ENCODE measurements around the gene IL24.

IL24 gene

DNA sequence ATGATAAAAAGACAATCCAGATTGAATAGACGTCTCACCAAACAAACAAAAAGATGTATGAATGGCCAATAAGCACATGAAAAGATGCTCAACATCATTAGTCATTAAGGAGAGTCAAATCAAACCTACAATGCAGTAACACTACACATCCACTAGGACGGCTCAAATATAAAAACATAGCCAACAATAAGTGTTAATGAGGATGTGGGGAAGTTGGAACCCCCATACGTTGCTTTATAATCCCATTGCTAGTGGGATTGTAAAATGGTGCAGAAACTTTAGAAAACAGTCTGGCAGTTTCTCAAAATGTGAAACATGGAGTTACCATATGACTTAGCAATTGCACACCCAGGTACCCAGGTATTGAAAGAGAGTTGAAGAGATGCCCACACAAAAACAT is 14.7 kb upstream of the IL24 start:
- no peak for DNase-seq

DNA sequence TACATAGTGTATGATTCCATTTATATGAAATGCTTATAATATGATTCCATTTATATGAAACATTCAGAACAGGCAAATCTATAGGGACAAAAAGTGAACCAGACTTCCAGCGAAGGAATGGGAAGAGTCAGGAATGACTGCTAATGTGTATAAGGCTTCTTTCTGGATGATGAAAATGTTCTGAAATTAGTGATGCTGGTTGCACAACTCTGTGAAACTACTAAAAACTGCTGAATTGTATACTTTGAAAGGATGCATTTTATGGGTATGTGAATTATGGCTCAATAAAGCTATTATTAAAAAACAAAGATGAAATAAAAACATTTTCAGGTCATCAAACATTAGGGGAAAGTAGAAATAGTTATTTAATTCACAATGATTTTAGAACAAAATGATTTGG is 14.1 kb upstream of the IL24 start:
- DNase-seq: no peak

DNA sequence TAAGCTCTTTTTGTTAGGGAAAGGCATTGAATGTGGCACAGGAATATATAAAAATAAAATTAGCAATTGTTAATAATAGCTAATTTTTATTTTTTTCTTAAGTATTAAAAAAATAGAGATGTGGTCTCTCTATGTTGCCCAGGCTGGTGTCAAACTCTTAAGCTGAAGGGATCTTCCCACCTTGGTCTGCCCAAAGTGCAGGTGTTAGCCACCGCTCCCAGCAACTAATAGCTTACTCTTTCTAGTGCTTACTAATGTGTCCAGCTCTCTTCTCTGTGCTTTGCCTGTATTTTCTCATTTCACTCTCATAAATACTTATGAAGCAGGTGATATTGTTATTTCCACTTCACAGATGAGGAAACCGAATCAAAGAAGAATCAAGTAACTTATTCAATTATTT is 13.4 kb upstream of the IL24 start:
- no peak for DNase-seq

- DNase-seq: no peak
These were observed 11.7 kb upstream of the IL24 start for GRCh38 chr1:206885341-206886060.

GRCh38 chr1:206886831-206887230 is 10.4 kb upstream of the IL24 start:
- no peak for DNase-seq

- DNase-seq: no peak
These were observed 9.5 kb upstream of the IL24 start for GRCh38 chr1:206887701-206888100.

DNA sequence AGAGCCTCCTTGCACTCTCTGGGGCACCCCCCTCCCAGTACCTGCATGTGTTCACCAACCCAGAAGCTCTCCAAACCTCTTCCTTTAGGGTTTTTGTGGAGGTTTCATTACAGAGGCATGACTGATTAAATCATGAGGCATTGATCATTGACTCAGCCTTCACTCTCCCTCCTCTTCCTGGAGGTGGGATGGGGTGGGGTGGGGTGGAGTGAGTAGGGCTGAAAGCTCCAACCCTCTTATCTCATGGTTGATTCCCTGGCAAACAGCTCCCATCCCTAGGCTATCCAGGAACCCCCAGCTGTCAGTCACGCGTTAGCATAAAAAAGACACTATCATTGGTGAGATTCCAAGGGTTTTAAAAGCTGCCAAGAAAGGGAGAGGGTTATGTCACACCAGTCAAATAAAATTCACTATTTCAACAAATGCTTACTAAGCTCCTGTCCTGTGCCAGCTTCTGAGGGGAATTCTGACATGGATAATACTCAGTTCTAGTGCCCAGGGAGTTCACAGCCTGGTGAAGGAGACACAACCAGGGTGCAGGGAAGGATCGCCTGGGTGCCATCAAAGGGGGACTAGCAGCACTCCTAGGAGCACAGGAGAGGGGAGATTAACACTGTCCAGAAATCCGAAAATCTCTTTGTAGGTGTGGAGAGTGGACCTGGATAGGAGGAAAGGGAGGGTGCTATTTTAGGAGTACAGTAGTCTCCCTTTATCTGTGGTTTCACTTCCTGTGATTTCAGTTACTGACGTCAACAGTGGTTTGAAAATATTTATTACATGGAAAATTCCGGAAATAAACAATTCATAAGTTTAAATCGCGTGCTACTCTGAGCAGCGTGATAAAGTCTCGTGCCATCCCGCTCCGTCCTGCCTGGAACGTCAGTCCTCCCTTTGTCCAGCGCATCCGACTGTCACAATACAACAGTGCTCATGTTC is 6.8 kb upstream of the IL24 start:
- DNase-seq: no peak

DNA sequence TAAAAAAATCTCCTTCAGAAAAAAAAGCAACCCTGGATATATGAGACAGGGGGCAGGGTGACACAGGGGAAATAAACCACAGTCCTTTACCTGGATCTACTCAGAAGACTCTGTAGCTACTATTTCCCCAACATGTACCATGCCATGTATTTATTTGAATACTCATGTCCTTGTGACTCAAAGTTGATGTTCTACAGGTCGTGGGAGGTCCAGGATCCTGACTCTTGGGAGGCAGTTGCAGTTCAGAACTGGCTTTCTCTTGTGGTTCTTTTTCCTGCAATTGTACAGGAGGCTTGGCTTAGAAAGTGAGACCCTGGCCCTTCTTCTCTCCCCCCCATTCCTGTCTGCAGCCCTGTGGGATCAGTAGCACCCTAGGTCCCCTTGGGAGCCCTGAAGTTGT is 5.8 kb upstream of the IL24 start:
- no peak for DNase-seq

GRCh38 chr1:206892351-206892984 is 4.8 kb upstream of the IL24 start:
- DNase-seq: no peak

DNA sequence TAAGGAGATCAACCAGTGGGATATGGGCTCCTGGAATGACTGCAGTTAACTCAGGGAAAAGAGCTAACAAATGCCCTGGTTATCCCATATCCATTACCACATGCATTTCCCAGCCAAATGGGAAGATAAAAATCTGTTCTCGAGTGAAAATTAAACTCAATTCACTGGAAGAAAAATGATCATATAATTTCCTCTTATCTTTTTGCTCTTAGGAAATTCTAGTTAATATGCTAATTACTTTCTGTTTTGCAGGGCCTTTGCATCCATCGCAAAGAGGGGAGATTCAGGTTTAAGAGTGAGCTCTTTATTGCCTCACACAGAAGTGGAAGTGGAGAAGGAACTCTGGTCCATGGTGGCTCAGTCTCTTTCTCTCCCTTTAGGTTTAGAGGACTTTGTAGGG is 3.9 kb upstream of the IL24 start:
- DNase-seq: no peak

DNA sequence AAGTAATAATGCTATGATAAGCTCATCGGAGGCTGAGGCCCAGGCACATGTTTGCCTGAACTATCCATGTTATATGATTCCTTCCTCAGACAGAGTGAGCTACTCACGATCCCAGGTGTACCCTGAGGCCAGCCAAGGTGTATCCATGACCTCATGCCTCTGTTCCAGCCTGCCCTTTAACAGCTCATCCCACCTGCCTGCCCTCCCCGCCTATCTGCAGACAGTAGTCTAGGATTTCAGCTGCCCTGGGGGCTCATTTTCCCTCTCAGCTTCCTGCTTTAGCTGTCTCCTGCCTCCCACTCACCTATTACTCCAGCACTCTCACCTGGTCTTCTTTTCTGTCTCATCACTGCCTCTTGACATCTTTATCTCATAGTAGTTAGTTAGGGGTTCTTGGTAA is 1.9 kb upstream of the IL24 start:
- no peak for DNase-seq

- no peak for DNase-seq
These were observed 1.4 kb upstream of the IL24 start for GRCh38 chr1:206895837-206896242.

- no peak for DNase-seq
These were observed 982 bp upstream of the IL24 start for GRCh38 chr1:206896261-206896660.

- no peak for DNase-seq
These were observed 1.1 kb downstream of the IL24 start for GRCh38 chr1:206898089-206898914.

DNA sequence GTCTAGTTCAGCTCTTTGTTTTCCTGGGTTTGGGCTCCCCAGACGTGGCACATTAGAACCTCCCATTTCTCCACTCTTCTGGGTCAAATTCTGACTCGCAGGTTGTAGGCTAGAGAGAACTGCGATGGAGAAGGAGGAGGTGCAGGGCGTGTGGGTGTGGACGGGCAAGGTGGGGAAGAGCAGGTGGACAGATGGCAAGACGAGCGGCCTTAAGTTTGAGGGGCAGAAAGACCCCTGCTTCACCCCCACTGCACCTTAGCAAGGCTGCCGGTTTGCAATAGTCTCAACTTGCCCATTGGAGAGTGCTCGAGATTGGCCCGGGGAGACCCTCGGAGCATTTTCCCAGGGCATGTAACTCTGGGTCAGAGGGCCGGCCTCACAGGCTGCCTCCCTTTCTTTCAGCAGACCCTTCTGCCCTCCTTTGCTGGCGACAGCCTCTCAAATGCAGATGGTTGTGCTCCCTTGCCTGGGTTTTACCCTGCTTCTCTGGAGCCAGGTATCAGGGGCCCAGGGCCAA is 1.7 kb downstream of the IL24 start:
- DNase-seq: no peak

GRCh38 chr1:206899717-206900116 is 2.5 kb downstream of the IL24 start:
- DNase-seq: no peak

- DNase-seq: no peak
These were observed 2.9 kb downstream of the IL24 start for GRCh38 chr1:206900149-206900548.

DNA sequence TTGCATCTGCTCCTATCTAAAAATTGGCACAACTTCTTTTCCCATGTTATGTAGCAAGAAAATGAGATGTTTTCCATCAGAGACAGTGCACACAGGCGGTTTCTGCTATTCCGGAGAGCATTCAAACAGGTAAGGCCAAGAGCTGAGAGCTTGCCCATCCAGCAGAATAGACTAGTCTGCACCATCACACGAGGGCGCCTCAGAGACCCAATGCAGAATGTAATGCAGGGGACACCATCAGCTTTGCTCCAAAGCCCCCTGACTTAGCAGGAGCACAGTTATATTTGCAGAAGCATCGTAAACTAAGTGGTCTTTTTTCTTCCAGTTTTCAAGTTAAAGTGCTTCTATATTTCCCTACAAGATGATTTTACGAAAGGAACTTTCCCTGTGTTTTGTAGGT is 4.7 kb downstream of the IL24 start:
- no peak for DNase-seq

GRCh38 chr1:206902702-206903101 is 5.5 kb downstream of the IL24 start:
- no peak for DNase-seq

DNA sequence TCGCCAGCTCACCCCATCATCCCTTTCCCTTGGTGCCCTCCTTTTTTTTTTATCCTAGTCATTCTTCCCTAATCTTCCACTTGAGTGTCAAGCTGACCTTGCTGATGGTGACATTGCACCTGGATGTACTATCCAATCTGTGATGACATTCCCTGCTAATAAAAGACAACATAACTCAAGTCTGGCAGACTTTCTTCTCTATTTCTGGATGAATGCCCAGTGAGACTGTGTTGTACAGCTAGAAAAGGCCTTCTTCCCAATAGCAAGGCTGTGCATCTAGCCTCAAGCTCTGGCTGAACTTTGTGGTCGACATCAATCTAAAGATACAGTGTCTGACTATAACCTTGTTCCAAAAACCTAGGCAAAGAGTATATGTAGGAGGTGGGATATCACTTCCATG is 6.4 kb downstream of the IL24 start:
- DNase-seq: no peak

- DNase-seq: no peak
These were observed 7.3 kb downstream of the IL24 start for GRCh38 chr1:206904423-206905142.
